Epithelial cell of proximal tubule (primary cell): Measurements from ENCODE around the gene CHP2. TPM values are rescaled to one million over a fixed set of nuclear protein-coding genes. Genes with fewer than 3 reads are reported as not detected.
"Not testable (repeated sequence)": the region's sequence is repeated elsewhere in the genome, so short reads cannot be mapped to it uniquely, and the experiment has no call there.

ENCODE experiments used
- DNase-seq: peaks from one replicate; pipeline ENCODE4 v3.0.0-alpha.2; 2011; ENCODE audit warnings: low read depth
- H3K4me3 ChIP-seq: 2 replicates; pipeline ENCODE4 v1.5.1; 2011; ENCODE audit warnings: low read depth, mild to moderate bottlenecking, low read length
- CTCF ChIP-seq: conservative IDR thresholded peaks from 2 replicates; pipeline ENCODE4 v1.5.1; 2012; ENCODE audit warnings: low read depth, mild to moderate bottlenecking, low read length
- total RNA-seq: library from RNA; depleted of rRNA; stranded (reverse); fragments of >200 nt; gene quantifications from 2 replicates; pipeline ENCODE4 v1.2.3, GENCODE V29; 2015

CHP2 gene
- total RNA-seq, 1 donor from 2014 or later = not detected

DNA sequence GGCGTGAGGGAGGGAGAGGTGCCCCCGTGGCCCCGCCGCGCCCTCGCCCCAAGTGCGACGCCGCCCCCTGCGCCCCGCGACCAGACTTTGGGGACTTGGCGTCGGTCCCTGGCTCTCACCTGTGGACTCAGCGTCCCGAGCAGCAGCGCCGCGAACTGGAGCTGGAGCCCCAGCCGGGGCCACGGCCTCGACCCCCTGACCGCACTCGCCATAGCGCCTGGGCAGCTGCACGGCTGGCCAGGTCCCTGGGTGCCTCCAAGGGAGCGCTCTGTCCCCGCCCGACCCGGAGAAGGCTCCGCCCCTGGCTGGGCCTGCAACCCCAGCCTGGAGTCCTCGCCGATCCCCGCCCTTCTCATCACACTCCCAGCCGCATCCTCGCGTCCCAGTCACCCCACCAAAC, 41.9 kb upstream of the CHP2 start, which contains the start of gene ERN2:
Gene ERN2 (minus strand): TSS at position 247 of the 400 bp plus-strand sequence. CDS start 35 bp downstream, at position 212.
- TF ChIP-seq CTCF = no peak
- DNase-seq = no peak
- no peak within 1 kb of the TSS for H3K4me3 ChIP-seq

GRCh38 chr16:23716484-23716883, 38.3 kb upstream of the CHP2 start:
- no peak for TF ChIP-seq CTCF
- DNase-seq = no peak
- H3K4me3 ChIP-seq = no peak overlapping the region

GRCh38 chr16:23722613-23723240, 32.1 kb upstream of the CHP2 start:
- H3K4me3 ChIP-seq, DNase-seq: not testable (repeated sequence)

GRCh38 chr16:23724096-23724784, 30.6 kb upstream of the CHP2 start:
- TF ChIP-seq CTCF = no peak
- no peak overlapping the region for H3K4me3 ChIP-seq
- no peak for DNase-seq

- no peak for TF ChIP-seq CTCF
- H3K4me3 ChIP-seq = no peak overlapping the region
- no peak for DNase-seq
Measured at GRCh38 chr16:23724785-23725131, 30.1 kb upstream of the CHP2 start.

GRCh38 chr16:23726710-23727109, 28.1 kb upstream of the CHP2 start:
- no peak overlapping the region for H3K4me3 ChIP-seq
- TF ChIP-seq CTCF = no peak
- no peak for DNase-seq

DNA sequence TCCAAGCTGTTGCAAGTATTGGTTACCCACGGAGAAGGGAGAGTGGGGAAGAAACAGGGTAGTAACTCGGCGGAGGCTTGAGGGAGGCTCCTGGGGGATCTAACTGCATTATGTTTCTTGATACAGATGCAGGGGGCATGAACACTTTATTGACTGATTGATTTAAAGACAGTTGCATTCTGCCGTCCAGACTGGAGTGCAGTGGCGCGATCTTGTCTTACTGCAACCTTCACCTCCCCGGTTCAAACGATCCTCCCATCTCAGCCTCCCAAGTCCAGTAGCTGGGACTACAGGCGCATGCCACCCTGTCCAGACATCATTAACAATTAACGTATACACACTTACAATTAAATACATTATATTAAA, 26.7 kb upstream of the CHP2 start:
- H3K4me3 ChIP-seq = no peak overlapping the region
- no peak for DNase-seq
- no peak for TF ChIP-seq CTCF
